ENCODE results near the gene TAX1BP1.
A peak's percentile ranks its signal among the peaks of the same experiment; 100 is the strongest.

Gene TAX1BP1

GRCh38 chr7:27739909-27740448 is at the start of gene TAX1BP1:
TAX1BP1 (plus strand) TSS chr7:27740162; CDS start chr7:27748525, 8,363 bp downstream.
- peak; percentile 95 for DNase-seq

- DNase-seq, result no peak
Observed at GRCh38 chr7:27690649-27691048, 49.3 kb upstream of the TAX1BP1 start.

- DNase-seq, result no peak
Observed at GRCh38 chr7:27693794-27694193, 46.2 kb upstream of the TAX1BP1 start.

- DNase-seq, result no peak
Observed at GRCh38 chr7:27695096-27695495, 44.9 kb upstream of the TAX1BP1 start.

- peak; percentile 10 for DNase-seq
Observed at GRCh38 chr7:27697861-27698430, 42.0 kb upstream of the TAX1BP1 start.

GRCh38 chr7:27699751-27700150 is 40.2 kb upstream of the TAX1BP1 start:
- DNase-seq, result no peak

- no peak for DNase-seq
Observed at GRCh38 chr7:27700501-27700900, 39.5 kb upstream of the TAX1BP1 start.

- no peak for DNase-seq
Observed at GRCh38 chr7:27703181-27703580, 36.8 kb upstream of the TAX1BP1 start.

GRCh38 chr7:27704422-27705199 is 35.4 kb upstream of the TAX1BP1 start:
- DNase-seq, result no peak

GRCh38 chr7:27705200-27705594 is 34.8 kb upstream of the TAX1BP1 start:
- DNase-seq, result no peak

GRCh38 chr7:27708485-27708884 is 31.5 kb upstream of the TAX1BP1 start:
- no peak for DNase-seq

GRCh38 chr7:27709137-27710075 is 30.6 kb upstream of the TAX1BP1 start:
- DNase-seq, result no peak

- no peak for DNase-seq
Observed at GRCh38 chr7:27712217-27712616, 27.7 kb upstream of the TAX1BP1 start.

GRCh38 chr7:27714831-27715444 is 25.0 kb upstream of the TAX1BP1 start:
- no peak for DNase-seq

GRCh38 chr7:27723085-27723484 is 16.9 kb upstream of the TAX1BP1 start:
- DNase-seq, result no peak

GRCh38 chr7:27727058-27727457 is 12.9 kb upstream of the TAX1BP1 start:
- DNase-seq, result no peak

GRCh38 chr7:27730112-27730511 is 9.8 kb upstream of the TAX1BP1 start:
- DNase-seq, result no peak

- DNase-seq, result no peak
Observed at GRCh38 chr7:27734583-27734982, 5.4 kb upstream of the TAX1BP1 start.

- DNase-seq, result no peak
Observed at GRCh38 chr7:27735165-27735564, 4.8 kb upstream of the TAX1BP1 start.

GRCh38 chr7:27735831-27736230 is 4.1 kb upstream of the TAX1BP1 start:
- no peak for DNase-seq

- DNase-seq, result no peak
Observed at GRCh38 chr7:27737178-27737577, 2.8 kb upstream of the TAX1BP1 start.

- no peak for DNase-seq
Observed at GRCh38 chr7:27737616-27738015, 2.3 kb upstream of the TAX1BP1 start.

Measured in CD4-positive, alpha-beta T cell treated with Interleukin-21 for 1 hour (primary cell).